GM12872 (cell line): Measurements from ENCODE around the gene FAM184A.

Experiments used
- CTCF ChIP-seq: IDR thresholded peaks from 3 replicates; pipeline ENCODE4 v1.5.1; 2011; ENCODE audit warnings: low read depth, mild to moderate bottlenecking, low read length, moderate library complexity; ENCODE audit not compliant: insufficient read depth

Gene FAM184A

GRCh38 chr6:119121367-119121766 is 42.9 kb upstream of the FAM184A start:
- TF ChIP-seq CTCF = no peak

- TF ChIP-seq CTCF = no peak
Observed at GRCh38 chr6:119119989-119120388, 41.5 kb upstream of the FAM184A start.

- TF ChIP-seq CTCF = peak; percentile 55; the same call in 2 of the 3 replicates
Observed at GRCh38 chr6:119116712-119117281, 38.3 kb upstream of the FAM184A start.

GRCh38 chr6:119113961-119114360 is 35.5 kb upstream of the FAM184A start:
- no peak for TF ChIP-seq CTCF

- TF ChIP-seq CTCF = no peak
Observed at GRCh38 chr6:119112812-119113530, 34.5 kb upstream of the FAM184A start.

- peak; percentile 47; the same call in 2 of the 3 replicates for TF ChIP-seq CTCF
Observed at GRCh38 chr6:119110601-119111548, 32.4 kb upstream of the FAM184A start.

GRCh38 chr6:119109654-119110325 is 31.3 kb upstream of the FAM184A start:
- TF ChIP-seq CTCF = no peak
